Epidermal melanocyte (primary cell): Measurements from ENCODE around the gene RNU1-3.
"Not testable (repeated sequence)": the region's sequence is repeated elsewhere in the genome, so short reads cannot be mapped to it uniquely, and the experiment has no call there.

Experiments used
- DNase-seq: peaks from one replicate; pipeline ENCODE4 v3.0.0; 2011; ENCODE audit warnings: low spot score; ENCODE audit not compliant: insufficient read length

The RNU1-3 gene

GRCh38 chr1:16666502-16667413 is at the start of gene RNU1-3:
RNU1-3 (minus strand) TSS chr1:16666948.
- DNase-seq = not testable (repeated sequence)

GRCh38 chr1:16713480-16713879 is 46.7 kb upstream of the RNU1-3 start:
- DNase-seq = not testable (repeated sequence)

GRCh38 chr1:16712984-16713383 is 46.2 kb upstream of the RNU1-3 start:
- not testable (repeated sequence) for DNase-seq

GRCh38 chr1:16712582-16712981 is 45.8 kb upstream of the RNU1-3 start:
- DNase-seq = not testable (repeated sequence)

GRCh38 chr1:16712131-16712530 is 45.4 kb upstream of the RNU1-3 start:
- DNase-seq = not testable (repeated sequence)

- DNase-seq = not testable (repeated sequence)
Measured at GRCh38 chr1:16710618-16711017, 43.9 kb upstream of the RNU1-3 start.

- DNase-seq = not testable (repeated sequence)
Measured at GRCh38 chr1:16709659-16710087, 42.9 kb upstream of the RNU1-3 start.

GRCh38 chr1:16708704-16709103 is 42.0 kb upstream of the RNU1-3 start:
- DNase-seq = not testable (repeated sequence)

GRCh38 chr1:16707130-16708093 is 40.7 kb upstream of the RNU1-3 start:
- not testable (repeated sequence) for DNase-seq

- not testable (repeated sequence) for DNase-seq
Measured at GRCh38 chr1:16706302-16706701, 39.6 kb upstream of the RNU1-3 start.

- DNase-seq = not testable (repeated sequence)
Measured at GRCh38 chr1:16704502-16705100, 37.9 kb upstream of the RNU1-3 start.

- DNase-seq = not testable (repeated sequence)
Measured at GRCh38 chr1:16704076-16704475, 37.3 kb upstream of the RNU1-3 start.

GRCh38 chr1:16703602-16704001 is 36.9 kb upstream of the RNU1-3 start:
- not testable (repeated sequence) for DNase-seq

- not testable (repeated sequence) for DNase-seq
Measured at GRCh38 chr1:16703141-16703540, 36.4 kb upstream of the RNU1-3 start.

GRCh38 chr1:16702280-16702679 is 35.5 kb upstream of the RNU1-3 start:
- DNase-seq = not testable (repeated sequence)

- DNase-seq = not testable (repeated sequence)
Measured at GRCh38 chr1:16701189-16701588, 34.4 kb upstream of the RNU1-3 start.

GRCh38 chr1:16700138-16700895 is 33.6 kb upstream of the RNU1-3 start:
- DNase-seq = not testable (repeated sequence)

GRCh38 chr1:16699440-16699839 is 32.7 kb upstream of the RNU1-3 start:
- not testable (repeated sequence) for DNase-seq

- DNase-seq = not testable (repeated sequence)
Measured at GRCh38 chr1:16697152-16697551, 30.4 kb upstream of the RNU1-3 start.

GRCh38 chr1:16696507-16697150 is 29.9 kb upstream of the RNU1-3 start:
- not testable (repeated sequence) for DNase-seq
